Mesodermal cell (in vitro differentiated cells): Measurements from ENCODE around the gene PKP2. TPM values are rescaled to one million over a fixed set of nuclear protein-coding genes. Genes with fewer than 3 reads are reported as not detected.

ENCODE experiments used
- H3K27ac ChIP-seq: 2 replicates; pipeline ENCODE4 v1.7.0; 2013; ENCODE audit warnings: mild to moderate bottlenecking, low read depth, low read length, moderate library complexity; ENCODE audit not compliant: severe bottlenecking
- H3K36me3 ChIP-seq: 2 replicates; pipeline ENCODE4 v1.7.1; 2013; ENCODE audit warnings: mild to moderate bottlenecking, low read length, moderate library complexity; ENCODE audit not compliant: control insufficient read depth, insufficient read depth
- H3K4me1 ChIP-seq: one replicate; pipeline ENCODE4 v1.7.1; 2013; ENCODE audit warnings: mild to moderate bottlenecking, low read length; ENCODE audit not compliant: insufficient read depth, control insufficient read depth, poor library complexity, severe bottlenecking
- H3K4me3 ChIP-seq: 2 replicates; pipeline ENCODE4 v1.7.0; 2013; ENCODE audit warnings: low read length, control low read depth, mild to moderate bottlenecking; ENCODE audit not compliant: insufficient read depth, poor library complexity, severe bottlenecking; ENCODE audit errors: extremely low read depth
- H3K9me3 ChIP-seq: 2 replicates; pipeline ENCODE4 v1.7.1; 2013; ENCODE audit warnings: mild to moderate bottlenecking, low read length, moderate library complexity; ENCODE audit not compliant: control insufficient read depth
- WGBS, 2 experiments: methylation state at CpG; one replicate each; pipeline ENCODE4 v1.1.5; 2013; ENCODE audit warnings: missing lambda C conversion rate in 2 of 2; ENCODE audit not compliant: insufficient coverage in 2 of 2; 5-methylcytosine and 5-hydroxymethylcytosine counted together
- polyA plus RNA-seq, 2 experiments: library from polyadenylated mRNA; stranded (reverse); fragments of 50-300 nt; gene quantifications; one replicate each; pipeline ENCODE4 v1.2.3, GENCODE V29; 2013

Gene PKP2
- polyA plus RNA-seq (2013, experiment 1 of 2), result 49.7 TPM
- polyA plus RNA-seq (2013, experiment 2 of 2), result 73.1 TPM

DNA sequence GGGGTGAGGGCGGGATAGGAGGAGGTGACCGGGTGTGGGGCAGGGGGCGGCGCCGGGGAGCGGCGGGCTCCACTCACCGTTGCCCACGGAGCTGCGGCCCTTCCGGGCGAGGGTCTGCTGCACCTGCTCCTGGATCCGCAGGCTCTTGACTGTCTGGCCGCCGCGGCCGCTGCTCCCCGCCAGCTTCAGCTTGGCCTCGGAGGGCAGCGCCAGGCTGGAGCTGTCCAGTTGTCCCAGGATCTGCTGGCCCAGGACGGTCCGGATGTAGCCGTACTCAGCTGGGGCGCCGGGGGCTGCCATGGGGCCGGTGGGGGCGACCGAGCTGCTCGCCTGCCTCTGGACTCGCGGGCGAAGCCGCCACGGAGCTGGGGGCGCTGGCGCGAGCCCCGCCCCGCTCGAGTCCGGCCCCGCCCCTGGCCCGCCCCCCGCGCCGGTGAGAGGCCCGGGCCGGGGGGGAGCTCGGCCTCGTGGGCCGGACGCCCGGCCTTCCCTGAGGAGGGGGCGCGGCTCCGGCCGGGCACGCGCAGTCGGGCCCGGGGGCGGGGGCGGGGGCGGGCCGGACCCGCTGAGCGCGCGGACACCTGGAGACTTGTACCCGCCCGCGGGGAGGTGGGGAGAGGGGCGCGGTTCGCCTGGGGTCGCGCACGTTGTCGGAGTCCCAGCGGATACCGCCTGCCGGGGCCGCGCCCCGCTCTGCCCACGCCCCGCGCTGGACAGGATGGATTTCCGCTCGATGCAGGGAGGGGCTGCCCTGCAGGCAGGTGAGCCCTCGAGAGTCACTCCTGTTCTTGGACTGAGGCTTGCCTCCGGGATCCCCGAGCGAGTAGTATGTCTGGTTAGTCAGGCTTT is at the start of gene PKP2:
PKP2 (minus strand) TSS at position 346 of the 849 bp plus-strand sequence; CDS start at position 300, 46 bp downstream.
- Histone ChIP-seq H3K27ac (no peak within 1 kb of the TSS), H3K4me3 (peak within 1 kb of the TSS; percentile 70), H3K9me3 (no peaks in the 10 kb centered on the region), H3K36me3 (no peaks in the 10 kb centered on the region), H3K4me1 (peaks cover 27% of the 10 kb centered on the region)
- 0 to 1% methylated on average over 55 to 62 of the region's 94 CpGs for WGBS, 2 experiments

DNA sequence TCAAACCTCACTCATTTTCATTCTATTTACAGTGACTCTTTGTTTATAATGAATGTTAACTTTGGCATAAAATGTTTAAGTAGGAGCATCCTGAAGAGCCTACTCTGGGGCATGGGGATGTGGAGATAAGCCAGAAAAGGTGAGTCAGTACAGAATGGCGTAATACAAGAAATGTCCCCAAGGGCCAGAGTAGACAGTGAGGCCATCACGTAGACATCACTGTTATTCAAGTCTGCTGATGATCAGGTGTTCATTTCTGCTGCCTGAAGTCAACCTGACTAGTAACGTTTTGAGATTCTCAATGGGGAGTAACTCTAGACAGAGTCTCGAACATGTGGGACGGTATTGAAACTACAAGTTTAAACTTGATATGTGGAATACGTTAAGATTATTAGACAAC is 47.6 kb upstream of the PKP2 start:
- H3K9me3 ChIP-seq, result no peaks in the 10 kb centered on the region
- no peaks in the 10 kb centered on the region for H3K36me3 ChIP-seq
- 88 to 91% methylated on average over 4 to 5 of the region's 6 CpGs for WGBS, 2 experiments
- H3K4me3 ChIP-seq, result no peak overlapping the region
- H3K4me1 ChIP-seq, result no peaks in the 10 kb centered on the region
- no peak overlapping the region for H3K27ac ChIP-seq

DNA sequence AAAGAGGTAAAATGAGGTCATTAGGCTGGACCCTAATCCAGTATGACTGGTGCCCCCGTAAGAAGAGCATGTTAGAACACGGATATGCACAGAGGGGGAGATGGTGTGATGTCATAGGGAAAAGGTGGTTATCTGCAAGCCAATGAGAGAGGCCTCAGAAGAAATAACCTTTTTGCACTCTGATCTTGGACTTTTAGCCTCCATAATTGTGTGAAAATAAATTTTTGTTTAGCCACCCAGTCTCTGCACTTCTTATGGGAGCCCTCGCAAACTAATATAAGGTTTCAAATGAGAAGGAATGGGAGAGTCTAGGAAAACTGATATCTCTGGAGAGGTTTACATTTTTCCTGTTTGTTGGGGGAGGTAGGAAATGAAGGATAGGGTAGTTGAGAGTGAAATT is 43.2 kb upstream of the PKP2 start:
- no peaks in the 10 kb centered on the region for H3K36me3 ChIP-seq
- no peaks in the 10 kb centered on the region for H3K9me3 ChIP-seq
- no peak overlapping the region for H3K4me3 ChIP-seq
- WGBS, 2 experiments, result 63 to 67% methylated on average over 3 of the region's 3 CpGs
- H3K27ac ChIP-seq, result no peak overlapping the region
- H3K4me1 ChIP-seq, result no peaks in the 10 kb centered on the region

DNA sequence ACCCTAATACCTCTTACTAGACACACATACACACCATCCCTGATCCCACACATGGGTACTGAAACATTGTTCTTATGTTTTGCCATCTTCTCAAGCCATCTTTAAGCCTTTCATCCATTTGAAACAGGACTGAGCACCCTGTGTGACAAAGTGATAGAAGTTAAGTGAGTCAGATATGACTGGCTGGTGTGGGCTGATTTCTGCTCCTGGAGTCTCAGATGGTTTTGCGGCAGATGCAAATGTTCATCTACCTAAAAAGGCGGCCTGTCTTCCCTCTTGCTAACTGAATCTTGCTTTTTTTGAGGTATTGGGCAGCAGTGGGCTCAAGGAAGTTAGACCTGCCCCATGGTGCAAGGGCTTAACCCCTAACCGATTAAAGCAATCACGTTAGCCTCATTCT is 30.4 kb upstream of the PKP2 start:
- H3K9me3 ChIP-seq, result no peaks in the 10 kb centered on the region
- no peak overlapping the region for H3K4me3 ChIP-seq
- H3K4me1 ChIP-seq, result no peaks in the 10 kb centered on the region
- WGBS, 2 experiments, result 93% methylated on average over 2 to 3 of the region's 4 CpGs
- no peak overlapping the region for H3K27ac ChIP-seq
- H3K36me3 ChIP-seq, result no peaks in the 10 kb centered on the region

DNA sequence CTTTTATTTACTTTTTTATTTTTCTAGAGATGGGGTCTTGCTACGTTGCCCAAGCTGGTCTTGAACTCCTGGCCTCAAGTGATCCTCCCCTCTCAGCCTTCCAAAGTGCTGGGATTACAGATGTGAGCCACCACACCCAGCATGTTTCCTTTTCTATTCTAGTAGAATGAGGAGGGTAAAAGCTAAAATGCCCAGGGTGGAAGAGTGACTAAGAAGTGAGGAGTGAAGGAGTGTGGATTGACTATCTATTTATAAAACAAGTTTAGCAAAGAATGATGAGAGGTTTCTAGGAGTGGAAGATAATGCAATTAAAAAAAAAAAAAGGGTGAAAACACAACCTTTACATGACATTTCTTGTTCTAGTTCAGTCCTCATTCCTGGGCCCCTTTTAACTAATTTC is 29.8 kb upstream of the PKP2 start:
- Histone ChIP-seq H3K9me3 (no peaks in the 10 kb centered on the region), H3K4me3 (no peak overlapping the region), H3K4me1 (no peaks in the 10 kb centered on the region), H3K36me3 (no peaks in the 10 kb centered on the region), H3K27ac (no peak overlapping the region)
- WGBS, 2 experiments, result 83% methylated on average over 1 of the region's 1 CpG; no CpG with 5 or more reads in 1 of the 2 experiments

DNA sequence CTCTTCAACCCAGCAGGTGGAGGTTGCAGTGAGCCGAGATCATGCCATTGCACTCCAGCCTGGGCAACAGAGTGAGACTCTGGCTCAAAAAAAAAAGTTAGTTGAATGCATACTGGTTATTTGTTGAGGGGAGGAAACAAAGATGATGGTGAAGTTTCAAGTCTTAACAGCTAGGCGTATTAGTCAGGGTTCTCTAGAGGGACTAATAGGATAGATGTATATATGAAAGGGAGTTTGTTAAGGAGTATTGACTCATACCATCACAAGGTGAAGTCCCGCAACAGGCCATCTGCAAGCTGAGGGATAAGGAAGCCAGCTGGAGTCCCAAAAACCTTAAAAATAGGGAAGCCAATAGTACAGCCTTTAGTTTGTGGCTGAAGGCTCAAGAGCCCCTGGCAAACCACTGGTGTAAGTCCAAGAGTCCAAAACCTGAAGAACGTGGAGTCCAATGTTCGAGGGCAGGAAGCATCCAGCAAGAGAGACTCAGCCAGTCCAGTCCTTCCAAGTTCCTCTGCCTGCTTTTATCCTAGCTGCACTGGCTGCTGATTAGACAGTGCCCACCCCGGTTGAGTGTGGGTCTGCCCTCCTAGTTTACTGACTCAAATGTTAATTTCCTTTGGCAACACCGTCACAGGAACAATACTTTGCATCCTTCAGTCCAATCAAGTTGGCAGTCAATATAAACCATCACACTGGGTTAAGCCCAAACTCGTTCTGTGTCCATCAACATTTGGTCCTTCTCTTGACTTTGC is 26.1 kb upstream of the PKP2 start:
- no peak overlapping the region for H3K4me3 ChIP-seq
- H3K4me1 ChIP-seq, result no peaks in the 10 kb centered on the region
- H3K27ac ChIP-seq, result no peak overlapping the region
- no peaks in the 10 kb centered on the region for H3K9me3 ChIP-seq
- H3K36me3 ChIP-seq, result no peaks in the 10 kb centered on the region
- WGBS, 2 experiments, result 91 to 95% methylated on average over 7 to 8 of the region's 8 CpGs

DNA sequence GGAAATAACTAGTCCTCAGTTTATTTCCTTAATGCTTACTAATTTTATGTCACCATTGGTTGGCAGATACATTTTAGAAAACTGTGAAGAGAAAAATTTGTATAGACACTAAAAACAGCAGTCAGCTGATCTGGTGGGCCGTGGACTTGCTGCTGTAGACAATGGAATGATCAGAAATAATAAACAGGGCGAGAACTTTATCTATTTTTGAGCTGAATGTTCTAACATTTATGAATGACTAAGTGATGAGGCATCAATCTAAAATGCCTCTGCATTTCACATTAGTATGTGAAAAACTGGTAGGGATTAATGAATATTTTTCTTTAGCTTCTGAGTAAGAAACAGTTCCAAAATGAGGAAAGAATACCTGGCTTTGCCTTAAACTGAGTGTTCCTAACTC is 24.8 kb upstream of the PKP2 start:
- Histone ChIP-seq H3K4me3 (no peak overlapping the region), H3K36me3 (no peaks in the 10 kb centered on the region), H3K4me1 (peaks cover 3% of the 10 kb centered on the region), H3K27ac (no peak overlapping the region), H3K9me3 (no peaks in the 10 kb centered on the region)
- WGBS, 2 experiments, result 92% methylated on average over 2 of the region's 2 CpGs

DNA sequence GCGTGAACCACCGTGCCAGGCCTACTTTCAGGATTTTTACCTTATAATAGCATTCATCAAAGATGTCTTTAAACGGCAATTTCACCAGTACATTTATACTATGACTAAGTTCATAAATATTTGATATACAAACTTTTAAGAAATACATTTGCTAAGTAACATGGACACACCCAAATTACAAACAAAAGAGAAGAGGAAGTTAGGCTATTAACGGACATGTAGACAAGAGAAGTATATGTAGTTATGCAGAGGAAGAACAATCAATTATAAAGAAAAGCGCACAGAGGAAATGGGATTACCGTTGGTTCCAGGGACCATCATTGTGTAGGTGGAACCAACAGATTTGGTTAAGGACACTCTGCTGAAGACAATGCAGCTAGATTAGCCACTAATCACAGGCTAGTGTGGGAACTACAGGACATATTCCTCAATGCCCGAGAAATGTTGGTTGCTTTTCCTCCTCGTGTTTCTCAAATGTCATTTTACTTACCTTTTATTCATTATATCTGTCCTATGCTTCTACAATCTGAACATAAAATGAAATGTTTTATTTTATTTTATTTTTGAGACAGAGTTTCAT is 24.0 kb upstream of the PKP2 start:
- Histone ChIP-seq H3K36me3 (no peaks in the 10 kb centered on the region), H3K27ac (no peak overlapping the region), H3K4me1 (peaks cover 3% of the 10 kb centered on the region), H3K4me3 (no peak overlapping the region), H3K9me3 (no peaks in the 10 kb centered on the region)
- WGBS, 2 experiments, result 77 to 80% methylated on average over 3 to 5 of the region's 8 CpGs

DNA sequence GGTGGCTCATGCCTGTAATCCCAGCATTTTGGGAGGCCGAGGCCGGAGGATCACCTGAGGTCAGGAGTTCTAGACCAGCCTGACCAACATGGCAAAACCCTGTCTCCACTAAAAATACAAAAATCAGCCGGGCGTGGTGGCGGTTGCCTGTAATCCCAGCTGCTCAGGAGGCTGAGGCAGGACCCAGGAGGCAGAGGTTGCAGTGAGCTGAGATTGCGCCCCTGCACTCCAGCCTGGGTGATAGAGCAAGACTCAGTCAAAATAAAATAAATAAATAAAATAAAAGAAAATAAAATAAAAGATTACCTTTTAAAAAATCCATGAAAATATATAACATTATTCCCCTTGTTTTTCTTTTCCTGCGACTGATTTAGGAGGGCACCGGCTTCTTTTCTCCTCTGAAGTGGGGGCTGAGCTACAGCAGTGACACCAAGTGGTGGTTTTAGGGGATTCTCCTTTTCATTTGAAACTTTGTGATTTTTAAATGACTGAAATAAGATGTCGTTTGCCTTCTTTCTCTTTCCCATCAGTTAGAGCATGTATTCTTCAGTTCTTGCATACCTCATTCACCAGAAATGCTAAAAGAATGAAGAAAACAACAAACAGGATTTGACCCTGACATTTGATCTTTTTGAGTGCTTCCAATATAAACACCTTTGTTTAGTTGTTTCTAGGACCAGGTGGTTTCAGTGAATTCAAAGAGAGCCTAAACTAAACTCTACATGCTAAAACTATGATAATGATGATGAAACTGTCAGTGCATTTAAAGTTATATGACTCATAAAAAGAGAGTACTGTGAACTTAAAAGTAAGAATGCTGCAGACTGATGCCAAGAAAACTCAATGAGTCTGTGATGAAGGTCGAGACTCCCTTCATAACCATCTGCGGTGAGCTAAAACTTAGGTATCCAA is 22.6 kb upstream of the PKP2 start:
- WGBS, 2 experiments, result 77 to 100% methylated on average over 3 to 8 of the region's 11 CpGs
- no peak overlapping the region for H3K27ac ChIP-seq
- H3K4me1 ChIP-seq, result peaks cover 3% of the 10 kb centered on the region
- no peaks in the 10 kb centered on the region for H3K9me3 ChIP-seq
- H3K4me3 ChIP-seq, result no peak overlapping the region
- H3K36me3 ChIP-seq, result no peaks in the 10 kb centered on the region

DNA sequence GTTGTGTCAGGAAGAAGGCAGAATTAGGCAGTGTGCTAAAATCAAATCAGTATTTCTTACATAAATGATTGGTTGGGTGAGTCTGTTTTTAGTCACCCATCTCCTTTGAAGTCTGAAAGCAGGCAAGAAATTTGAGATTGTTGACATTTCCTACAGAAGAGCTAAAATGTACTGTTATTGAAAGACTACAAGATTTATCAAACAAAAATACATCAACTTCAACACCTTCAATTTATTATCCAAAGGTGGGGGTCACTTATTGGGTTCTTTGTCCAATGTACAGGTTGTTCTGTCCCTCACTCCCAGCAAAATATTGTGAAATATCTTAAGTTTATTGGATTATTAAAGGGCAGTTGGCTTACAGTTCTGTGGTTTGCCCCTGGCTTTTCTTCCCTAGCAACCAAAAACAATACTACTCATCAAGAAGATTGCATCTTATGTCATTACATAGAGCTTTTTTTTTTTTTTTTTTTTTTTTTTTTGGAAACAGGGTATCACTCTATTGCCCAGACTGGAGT is 20.6 kb upstream of the PKP2 start:
- Histone ChIP-seq H3K36me3 (no peaks in the 10 kb centered on the region), H3K4me3 (no peak overlapping the region), H3K4me1 (peaks cover 3% of the 10 kb centered on the region), H3K27ac (no peak overlapping the region), H3K9me3 (no peaks in the 10 kb centered on the region)
